ENCODE results near the gene DPH3. TPM values are rescaled to one million over a fixed set of nuclear protein-coding genes. Genes with fewer than 3 reads are reported as not detected.

Gene DPH3
- total and polyA plus RNA-seq, 2 of the 8 experiments (the other 6 are each of a cell fraction or from before 2014, with no cell fraction given), result 9.8 to 40.1 TPM

- CTCF ChIA-PET (ENCODE audit: partially characterized antibody), result interaction anchor here (0.8 to 2.1 kb wide), 5 partner anchors 8 to 605 kb away, joined by 3 to 6 read pairs (median 4); no protein-coding TSS in a partner anchor
- no peak for TF ChIP-seq RFX5 (IDR thresholded peaks at IDR 0.05; ENCODE audit: borderline replicate concordance, low read depth, low read length)
- TF ChIP-seq E2F6 (IDR thresholded peaks at IDR 0.05), result no peak
- no peak for TF ChIP-seq SP4 (IDR thresholded peaks at IDR 0.05; ENCODE audit: low read length)
- no peak for TF ChIP-seq YY1 (IDR thresholded peaks at IDR 0.05; ENCODE audit: low read depth, low read length)
- no peak for TF ChIP-seq SP1 (IDR thresholded peaks at IDR 0.05; ENCODE audit: low read depth, low read length)
- no peak for TF ChIP-seq BCL11A (IDR thresholded peaks at IDR 0.05; ENCODE audit: low read depth in 2 of 2, low read length in 2 of 2)
- no peak for TF ChIP-seq POLR2A (IDR thresholded peaks at IDR 0.05; ENCODE audit: control extremely low read depth in 1 of 2, low read depth in 2 of 2, low read length in 2 of 2)
- TF ChIP-seq USF2 (IDR thresholded peaks at IDR 0.05; ENCODE audit: low read length), result no peak
Observed at GRCh38 chr3:16255726-16256125, 9.0 kb downstream of the DPH3 start.

More at GRCh38 chr3:16255726-16256125, 9.0 kb downstream of the DPH3 start:
- H3K27ac ChIP-seq (ENCODE audit: low read depth, low read length), result no peak overlapping the region
- no peak overlapping the region for H3K23ac ChIP-seq (ENCODE audit: insufficient read length)
- no peak overlapping the region for H2AFZ ChIP-seq (ENCODE audit: low read length)
- H3K79me2 ChIP-seq (ENCODE audit: control insufficient read depth in 1 of 2, insufficient read depth in 2 of 2, low read length in 2 of 2), result no peaks in the 10 kb centered on the region
- FAIRE-seq (no peak), DNase-seq (ENCODE audit: low read depth in 1 of 2, low spot score in 2 of 2) (no peak)
- H4K5ac ChIP-seq (ENCODE audit: insufficient read length, low read depth, low read length), result no peak overlapping the region
- no peak overlapping the region for H2BK12ac ChIP-seq (ENCODE audit: low read depth, low read length)
- no peak overlapping the region for H4K91ac ChIP-seq (replicated peaks; ENCODE audit: insufficient read length, low read length)
- H3K18ac ChIP-seq (ENCODE audit: extremely low read depth, low read length), result no peak overlapping the region
- 72% methylated on average over 5 of the region's 5 CpGs; no CpG with 5 or more reads in 1 of the 2 experiments for WGBS, 2 experiments (ENCODE audit: extremely low coverage in 1 of 2, insufficient coverage in 1 of 2, insufficient read length in 1 of 2, insufficient replicate concordance in 2 of 2, low coverage in 1 of 2, low lambda C conversion rate in 2 of 2, missing lambda C conversion rate in 1 of 2)
- no peak overlapping the region for H3K4me3 ChIP-seq (ENCODE audit: extremely low read depth in 1 of 4, insufficient read depth in 2 of 4, low read depth in 3 of 4, low read length in 4 of 4)
- no peaks in the 10 kb centered on the region for H3K23me2 ChIP-seq (ENCODE audit: low read depth, low read length)
- H2BK120ac ChIP-seq (replicated peaks; ENCODE audit: low read depth, low read length), result no peak overlapping the region
- no peak overlapping the region for H2BK5ac ChIP-seq (ENCODE audit: low read depth, low read length)
- no peak overlapping the region for H3K56ac ChIP-seq (replicated peaks; ENCODE audit: insufficient read length, low read depth, low read length)
- H3K14ac ChIP-seq (ENCODE audit: insufficient read length), result no peak overlapping the region
- no peak overlapping the region for H4K8ac ChIP-seq (ENCODE audit: extremely low read depth, insufficient read depth, low read length)
- no peak overlapping the region for H2BK20ac ChIP-seq (ENCODE audit: low read length)
- no peaks in the 10 kb centered on the region for H4K20me1 ChIP-seq (replicated peaks in 1 of 2; ENCODE audit: control insufficient read depth in 1 of 2, insufficient read depth in 2 of 2, low read length in 2 of 2)
- no peak overlapping the region for H2BK15ac ChIP-seq (ENCODE audit: low read length)
- H3K9ac ChIP-seq (replicated peaks in 1 of 4; ENCODE audit: extremely low read depth in 1 of 4, low read depth in 3 of 4, low read length in 3 of 4), result no peak overlapping the region
- no peak overlapping the region for H3K4me2 ChIP-seq (ENCODE audit: insufficient read depth in 1 of 2, low read depth in 2 of 2, low read length in 2 of 2)
- no peak overlapping the region for H2AK5ac ChIP-seq (ENCODE audit: low read depth, low read length)
- H3K27me3 ChIP-seq (replicated peaks in 1 of 4; ENCODE audit: control insufficient read depth in 3 of 4, extremely low read depth in 1 of 4, insufficient read depth in 3 of 4, low read length in 3 of 4), result no peaks in the 10 kb centered on the region
- H3K79me1 ChIP-seq (ENCODE audit: low read depth, low read length), result no peaks in the 10 kb centered on the region
- H3K4me1 ChIP-seq (replicated peaks in 1 of 4; ENCODE audit: control insufficient read depth in 3 of 4, insufficient read depth in 4 of 4, low read length in 3 of 4), result no peaks in the 10 kb centered on the region
- POLR2A ChIA-PET (ENCODE audit: partially characterized antibody), result interaction anchor here (0.6 to 2.7 kb wide), 2 partner anchors 9 kb away, joined by 3 to 10 read pairs; partner anchors contain the start of genes DPH3 and OXNAD1
- H3K36me3 ChIP-seq (ENCODE audit: control insufficient read depth in 2 of 4, insufficient read depth in 4 of 4, low read length in 3 of 4), result peaks cover 0 to 13% (median 3%) of the 10 kb centered on the region in 4 experiments; a peak in 5 of 8 replicates
- H3K9me3 ChIP-seq (ENCODE audit: insufficient read depth in 2 of 2, low read depth in 1 of 2, low read length in 1 of 2), result no peaks in the 10 kb centered on the region
- no peak overlapping the region for H3K4ac ChIP-seq (replicated peaks; ENCODE audit: insufficient read length, low read depth, low read length)
